Stimulated activated CD8-positive, alpha-beta memory T cell treated with anti-CD3 and anti-CD28 coated beads, Interleukin-4, amount 100 ng/mL, for 4 hours (primary cell): Measurements from ENCODE around the gene NECAB3.

ENCODE experiments used
- DNase-seq, 2 donors: peaks; one replicate each; pipeline ENCODE4 v3.0.0-alpha.2; 2020; ENCODE audit warnings: low read depth in 2 of 2, low spot score in 1 of 2

Gene NECAB3

GRCh38 chr20:33622705-33623365 is 51.4 kb downstream of the NECAB3 start:
- DNase-seq = no peak

DNA sequence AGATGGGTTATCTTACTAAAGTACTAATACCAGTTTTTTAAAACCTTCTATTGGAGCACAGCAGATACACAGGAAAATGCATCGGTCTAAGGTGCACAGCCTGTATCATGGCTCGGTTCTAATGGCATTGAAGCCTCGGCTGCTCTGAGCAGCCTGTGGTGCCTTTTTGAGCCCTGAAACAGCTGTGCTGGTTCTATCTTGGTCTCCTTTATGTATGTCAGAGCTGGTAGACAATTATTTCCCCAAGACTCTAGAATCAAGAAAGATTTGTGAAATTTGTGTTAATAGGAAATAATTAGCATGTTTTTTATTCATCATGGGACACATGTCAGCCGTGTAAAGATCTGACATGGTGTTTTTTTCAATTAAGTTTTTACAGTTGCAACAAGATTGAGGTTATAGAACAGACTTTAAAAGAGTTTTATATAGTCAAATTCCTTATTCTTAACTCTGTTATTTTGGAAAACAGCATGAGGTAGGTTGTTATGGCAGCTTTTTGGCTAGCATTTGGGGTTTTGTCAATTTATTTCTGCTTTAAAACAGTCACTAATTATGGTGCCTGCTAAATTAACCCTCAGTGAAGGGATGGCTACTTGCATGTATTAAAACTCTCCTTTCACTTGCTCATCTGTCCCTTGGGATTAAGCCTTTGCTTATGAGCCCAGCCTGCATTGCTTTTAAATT is 52.4 kb downstream of the NECAB3 start:
- DNase-seq = no peak

DNA sequence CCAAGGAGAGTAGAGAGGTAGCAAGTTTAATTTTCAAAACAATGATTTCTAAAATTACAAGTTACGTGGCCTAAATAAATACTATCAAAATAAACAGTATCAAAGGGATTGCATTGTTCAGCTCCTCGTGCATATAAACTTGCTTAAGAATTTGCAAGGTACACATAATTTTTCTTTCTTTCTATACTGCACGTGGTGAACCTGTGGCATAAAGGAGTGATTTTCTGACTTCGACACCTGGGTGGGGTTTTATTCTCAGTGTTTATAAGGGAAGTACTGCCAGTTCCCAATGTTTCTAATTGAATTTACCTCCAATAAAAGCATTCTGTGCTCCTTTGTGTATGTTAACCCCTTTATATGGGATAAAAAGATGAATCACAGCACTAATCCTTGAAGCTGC is 62.2 kb downstream of the NECAB3 start:
- no peak for DNase-seq

DNA sequence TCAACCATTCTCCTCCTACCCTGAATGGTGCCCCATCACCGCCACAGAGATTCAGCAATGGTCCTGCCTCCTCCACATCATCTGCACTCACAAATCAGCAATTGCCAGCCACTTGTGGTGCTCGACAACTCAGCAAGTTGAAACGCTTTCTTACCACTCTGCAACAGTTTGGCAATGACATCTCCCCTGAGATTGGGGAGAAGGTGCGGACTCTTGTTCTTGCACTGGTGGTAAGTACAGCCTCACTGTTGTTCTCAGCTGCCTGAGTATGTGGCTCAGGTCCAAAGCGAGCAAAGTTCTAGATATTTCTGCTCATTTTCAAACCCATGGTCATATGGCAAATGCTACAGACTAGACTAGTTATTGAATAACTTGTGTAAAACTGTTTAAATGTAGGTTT is 63.1 kb downstream of the NECAB3 start:
- DNase-seq = no peak

DNA sequence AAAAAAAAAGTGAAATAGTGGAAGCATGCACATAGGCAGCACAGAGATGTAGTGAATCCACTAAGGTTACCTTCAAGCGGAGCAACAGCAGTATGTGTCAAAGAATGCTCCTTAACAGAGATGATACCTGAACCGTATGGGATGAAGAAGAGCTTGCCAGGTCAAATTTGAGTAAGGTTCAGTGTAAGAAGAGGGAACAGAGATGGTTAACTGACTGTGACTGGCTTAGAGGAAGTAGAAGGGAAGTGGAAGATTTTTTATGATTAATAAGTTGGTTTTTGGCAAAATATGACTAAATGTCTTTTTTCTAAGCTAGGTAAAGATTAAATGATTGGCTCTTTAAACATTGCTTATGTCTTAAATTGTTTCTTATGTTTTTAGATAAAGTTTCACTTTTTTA is 64.7 kb downstream of the NECAB3 start:
- DNase-seq = no peak
